GM12878 (cell line): ENCODE data around the gene DSTYK. TPM values are rescaled to one million over a fixed set of nuclear protein-coding genes. Genes with fewer than 3 reads are reported as not detected.

Experiments
- ATAC-seq: fragments of 200-7000 bp; cut with Tn5 transposase; 3 replicates; pipeline ENCODE4 v1.9.1; 2020; ENCODE audit warnings: mild to moderate bottlenecking, moderate library complexity
- BruUV-seq: library from RNA; stranded (reverse); fragments of 400-500 nt; replicated peaks from 2 replicates; lab custom pipeline; 2021; lab: Mats Ljungman, UMichigan
- CTCF ChIA-PET: fragments of 300-600 bp; sonication (Branson Sonifier 250); formaldehyde crosslinking; extraction: SDS; loops from one replicate; lab custom pipeline; 2021; ENCODE audit warnings: inconsistent platforms; lab: Yijun Ruan, JAX
- POLR2A ChIA-PET: fragments of 350-600 bp; formaldehyde crosslinking; extraction: SDS; loops from one replicate; lab custom pipeline; 2021; ENCODE audit warnings: inconsistent platforms; lab: Charles Lee
- RAD21 ChIA-PET: fragments of 300-600 bp; sonication (Branson Sonifier 250); formaldehyde crosslinking; loops from one replicate; lab custom pipeline; 2023; ENCODE audit warnings: antibody characterized with exemption; ENCODE audit not compliant: unreplicated experiment; lab: Charles Lee
- SMC1A ChIA-PET: fragments of 300-600 bp; sonication (Branson Sonifier 250); formaldehyde crosslinking; loops from one replicate; lab custom pipeline; 2023; ENCODE audit not compliant: unreplicated experiment, uncharacterized antibody; lab: Charles Lee
- DNase-seq: peaks from one replicate; pipeline ENCODE4 v3.0.0-alpha.2; 2011; ENCODE audit warnings: low read depth, low spot score
- FAIRE-seq: peaks from 3 replicates; lab custom pipeline; 2011; peaks lifted over from hg19 to GRCh38; lab: Jason Lieb, UNC
- H2AFZ ChIP-seq: 2 replicates; pipeline ENCODE4 v1.6.0; 2011; ENCODE audit warnings: low read depth, low read length, control low read depth; ENCODE audit not compliant: control insufficient read depth
- H3K27ac ChIP-seq: 2 replicates; pipeline ENCODE4 v1.5.1; 2011; ENCODE audit warnings: control low read depth; ENCODE audit not compliant: control insufficient read depth, insufficient read depth
- H3K27me3 ChIP-seq, 2 experiments: replicated peaks in 1 of 2; 2 replicates each; pipeline versions ENCODE4 v1.6.0 to v1.6.1; 2011; ENCODE audit warnings: low read length in 1 of 2; ENCODE audit not compliant: control insufficient read depth in 2 of 2, insufficient read depth in 2 of 2
- H3K36me3 ChIP-seq, 2 experiments: 2 replicates each; pipeline ENCODE4 v1.5.1; 2011; ENCODE audit warnings: low read length in 1 of 2; ENCODE audit not compliant: control insufficient read depth in 2 of 2, insufficient read depth in 2 of 2
- H3K4me1 ChIP-seq: 2 replicates; pipeline ENCODE4 v1.6.1; 2011; ENCODE audit warnings: mild to moderate bottlenecking, low read length, moderate library complexity, mixed read lengths; ENCODE audit not compliant: control insufficient read depth, insufficient read depth
- H3K4me2 ChIP-seq: 2 replicates; pipeline ENCODE4 v1.6.0; 2011; ENCODE audit warnings: control low read depth; ENCODE audit not compliant: control insufficient read depth, insufficient read depth
- H3K4me3 ChIP-seq: fragments of 200-600 bp; sonication (generic); 2 replicates; pipeline ENCODE4 v1.5.1; 2016
- H3K79me2 ChIP-seq: 2 replicates; pipeline ENCODE4 v1.6.0; 2011; ENCODE audit warnings: low read length; ENCODE audit not compliant: control insufficient read depth, insufficient read depth
- H3K9ac ChIP-seq: 2 replicates; pipeline ENCODE4 v1.8.0; 2011; ENCODE audit warnings: low read length, control low read depth, mixed read lengths; ENCODE audit not compliant: control insufficient read depth, insufficient read depth
- H3K9me3 ChIP-seq: replicated peaks from 3 replicates; pipeline ENCODE4 v1.5.1; 2011; ENCODE audit warnings: mild to moderate bottlenecking, low read length; ENCODE audit not compliant: control insufficient read depth, insufficient read depth
- H4K20me1 ChIP-seq: 2 replicates; pipeline ENCODE4 v1.6.0; 2011; ENCODE audit not compliant: control insufficient read depth, insufficient read depth
- BACH1 ChIP-seq: fragments of 450-650 bp; IDR thresholded peaks from 2 replicates; pipeline ENCODE4 v1.6.1; 2017; ENCODE audit warnings: mild to moderate bottlenecking, borderline replicate concordance
- BCL11A ChIP-seq: IDR thresholded peaks from 2 replicates; pipeline ENCODE4 v1.6.1; 2011; ENCODE audit warnings: low read depth, low read length
- BMI1 ChIP-seq: fragments of 450-650 bp; IDR thresholded peaks from 2 replicates; pipeline ENCODE4 v1.6.1; 2016; ENCODE audit warnings: mild to moderate bottlenecking, moderate library complexity, borderline replicate concordance
- HCFC1 ChIP-seq: fragments of 150-350 bp; IDR thresholded peaks from 2 replicates; pipeline ENCODE4 v1.6.1; 2014; ENCODE audit warnings: low read length
- SREBF1 ChIP-seq: IDR thresholded peaks from 2 replicates; pipeline ENCODE4 v1.6.1; 2012; ENCODE audit warnings: mild to moderate bottlenecking, low read length
- STAT1 ChIP-seq: fragments of 450-650 bp; conservative IDR thresholded peaks from 2 replicates; pipeline ENCODE4 v1.6.1; 2014; ENCODE audit warnings: antibody characterized with exemption, mild to moderate bottlenecking
- TBL1XR1 ChIP-seq: IDR thresholded peaks from 2 replicates; pipeline ENCODE4 v1.6.1; 2012; ENCODE audit warnings: low read depth, low read length, improper control_type of control experiment
- ZSCAN29 ChIP-seq: fragments of 450-650 bp; IDR thresholded peaks from 2 replicates; pipeline ENCODE4 v1.6.1; 2017; ENCODE audit warnings: mild to moderate bottlenecking, moderate library complexity
- WGBS: methylation state at CpG from one replicate; pipeline ENCODE4 v1.1.6; 2016; ENCODE audit warnings: low lambda C conversion rate; ENCODE audit not compliant: insufficient replicate concordance, insufficient coverage; ENCODE audit errors: missing lambda C conversion rate; 5-methylcytosine and 5-hydroxymethylcytosine counted together
- in situ Hi-C: fragments of 300-500 bp; cut with MboI; formaldehyde crosslinking; loops from 9 replicates; pipeline ENCODE4 v1.14.3; 2018; ENCODE audit warnings: mixed read lengths
- intact Hi-C: fragments of 100-400 bp; cut with micrococcal nuclease; formaldehyde crosslinking; loops from one replicate; pipeline ENCODE4 v1.14.2; 2022; ENCODE audit not compliant: unreplicated experiment
- polyA plus RNA-seq, 11 experiments: library from polyadenylated mRNA; depleted of rRNA in 4 of 11; unstranded in 6 of 11; stranded (reverse) in 5 of 11; fragments of >200 nt; fragmentation: Nextera tagmentation in 4 of 11; fragmentation: Illumina TruSeq in 1 of 11; extraction: Ambion mirVana in 4 of 11; extraction: Trizol in 1 of 11; gene quantifications; 1 replicate in 1 of 11; 2 replicates in 10 of 11; pipeline versions ENCODE4 v1.2.1 to v1.2.3, GENCODE V29; 2011 to 2016; ENCODE audit warnings: inconsistent platforms in 2 of 11, missing spikeins in 2 of 11, low read depth in 1 of 11
- total RNA-seq, 4 experiments: library from RNA; depleted of rRNA in 3 of 4; stranded (reverse); fragments of >200 nt in 3 of 4; fragmentation: Illumina TruSeq in 1 of 4; extraction: Trizol in 1 of 4; gene quantifications; 2 replicates each; pipeline versions ENCODE4 v1.2.1 to v1.2.3, GENCODE V29; 2013 to 2021
- TF ChIP-seq, protein P1 (sequence below): IDR thresholded peaks from 2 replicates; pipeline ENCODE4 v1.6.1; 2011; ENCODE audit warnings: low read depth, mild to moderate bottlenecking, low read length, moderate library complexity, borderline replicate concordance; ENCODE audit errors: extremely low read depth
- TF ChIP-seq, protein P2 (sequence below): fragments of 150-350 bp; IDR thresholded peaks from 2 replicates; pipeline ENCODE4 v1.6.1; 2016; ENCODE audit warnings: low read depth, low read length

The DSTYK gene
- total and polyA plus RNA-seq, 10 of the 15 experiments (the other 5 are each of a cell fraction or from before 2014, with no cell fraction given) = 2.7 to 5.5 (median 3.6) TPM

DNA sequence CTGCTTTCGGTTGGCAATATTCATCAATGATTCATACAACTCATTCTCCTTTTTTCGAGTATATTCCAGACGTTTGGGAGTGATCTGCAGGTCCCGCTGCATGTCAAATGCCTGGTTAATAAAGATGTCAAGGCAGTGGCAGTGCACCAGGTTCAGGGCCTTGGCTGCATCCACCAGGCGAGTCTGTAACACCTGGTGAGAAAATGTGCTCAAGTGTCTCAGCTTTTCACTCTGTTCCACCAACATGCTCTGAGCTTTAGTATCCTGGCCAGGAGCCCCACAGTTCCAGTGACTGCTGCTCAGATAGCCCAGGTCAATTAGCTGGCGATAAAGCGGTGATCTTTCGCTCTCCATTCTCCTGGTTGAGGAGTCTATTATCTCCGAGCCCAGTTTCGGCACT is 42.3 kb downstream of the DSTYK start:
- no peak for TF ChIP-seq STAT1
- no peak for TF ChIP-seq BCL11A
- no peak for TF ChIP-seq HCFC1
- TF ChIP-seq, protein P1, sequence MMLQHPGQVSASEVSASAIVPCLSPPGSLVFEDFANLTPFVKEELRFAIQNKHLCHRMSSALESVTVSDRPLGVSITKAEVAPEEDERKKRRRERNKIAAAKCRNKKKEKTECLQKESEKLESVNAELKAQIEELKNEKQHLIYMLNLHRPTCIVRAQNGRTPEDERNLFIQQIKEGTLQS = no peak
- no peak for TF ChIP-seq TBL1XR1
- no peak for TF ChIP-seq ZSCAN29
- TF ChIP-seq, protein P2, sequence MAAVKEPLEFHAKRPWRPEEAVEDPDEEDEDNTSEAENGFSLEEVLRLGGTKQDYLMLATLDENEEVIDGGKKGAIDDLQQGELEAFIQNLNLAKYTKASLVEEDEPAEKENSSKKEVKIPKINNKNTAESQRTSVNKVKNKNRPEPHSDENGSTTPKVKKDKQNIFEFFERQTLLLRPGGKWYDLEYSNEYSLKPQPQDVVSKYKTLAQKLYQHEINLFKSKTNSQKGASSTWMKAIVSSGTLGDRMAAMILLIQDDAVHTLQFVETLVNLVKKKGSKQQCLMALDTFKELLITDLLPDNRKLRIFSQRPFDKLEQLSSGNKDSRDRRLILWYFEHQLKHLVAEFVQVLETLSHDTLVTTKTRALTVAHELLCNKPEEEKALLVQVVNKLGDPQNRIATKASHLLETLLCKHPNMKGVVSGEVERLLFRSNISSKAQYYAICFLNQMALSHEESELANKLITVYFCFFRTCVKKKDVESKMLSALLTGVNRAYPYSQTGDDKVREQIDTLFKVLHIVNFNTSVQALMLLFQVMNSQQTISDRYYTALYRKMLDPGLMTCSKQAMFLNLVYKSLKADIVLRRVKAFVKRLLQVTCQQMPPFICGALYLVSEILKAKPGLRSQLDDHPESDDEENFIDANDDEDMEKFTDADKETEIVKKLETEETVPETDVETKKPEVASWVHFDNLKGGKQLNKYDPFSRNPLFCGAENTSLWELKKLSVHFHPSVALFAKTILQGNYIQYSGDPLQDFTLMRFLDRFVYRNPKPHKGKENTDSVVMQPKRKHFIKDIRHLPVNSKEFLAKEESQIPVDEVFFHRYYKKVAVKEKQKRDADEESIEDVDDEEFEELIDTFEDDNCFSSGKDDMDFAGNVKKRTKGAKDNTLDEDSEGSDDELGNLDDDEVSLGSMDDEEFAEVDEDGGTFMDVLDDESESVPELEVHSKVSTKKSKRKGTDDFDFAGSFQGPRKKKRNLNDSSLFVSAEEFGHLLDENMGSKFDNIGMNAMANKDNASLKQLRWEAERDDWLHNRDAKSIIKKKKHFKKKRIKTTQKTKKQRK = no peak
- no peak for TF ChIP-seq SREBF1
- TF ChIP-seq BACH1 = no peak
- no peak for TF ChIP-seq BMI1
- Histone ChIP-seq H3K4me1 (no peaks in the 10 kb centered on the region; the same call in 1 of the 2 replicates), H3K36me3 (no peaks in the 10 kb centered on the region; a peak in 1 of 4 replicates), H3K4me2 (no peak overlapping the region), H2AFZ (no peak overlapping the region), H4K20me1 (no peaks in the 10 kb centered on the region), H3K27me3 (no peaks in the 10 kb centered on the region), H3K27ac (no peak overlapping the region), H3K9me3 (no peaks in the 10 kb centered on the region), H3K9ac (no peak overlapping the region), H3K79me2 (no peaks in the 10 kb centered on the region), H3K4me3 (no peak overlapping the region)
- intact Hi-C loops (no loop called here), in situ Hi-C loops (no loop called here)
- POLR2A ChIA-PET = interaction anchor here (0.6 kb wide), 1 partner anchor 34 kb away, joined by 3 read pairs; no protein-coding TSS in a partner anchor
- DNase-seq (no peak), ATAC-seq (no peak), FAIRE-seq (no peak)
- 96% methylated on average over 10 of the region's 10 CpGs for WGBS
- RAD21 ChIA-PET = no interaction called here
- CTCF ChIA-PET = interaction anchor here (1.1 to 1.5 kb wide), 2 partner anchors 28 to 54 kb away, joined by 3 to 4 read pairs; no protein-coding TSS in a partner anchor
- SMC1A ChIA-PET = no interaction called here
- BruUV-seq = no TSS peak
